ENCODE results near the gene ATOH7. TPM values are rescaled to one million over a fixed set of nuclear protein-coding genes. Genes with fewer than 3 reads are reported as not detected.

Gene ATOH7
- total and polyA plus RNA-seq, 2 donors (not counting 1 experiment from before 2014, with no cell fraction given), result not detected

- no peaks in the 10 kb centered on the region for H3K79me2 ChIP-seq (ENCODE audit: control insufficient read depth, insufficient read depth, low read length)
- DNase-seq (no peak), ATAC-seq (ENCODE audit: low read depth) (no peak)
- H3K27ac ChIP-seq (ENCODE audit: low read length in 2 of 2), result no peak overlapping the region
- H3K36me3 ChIP-seq (replicated peaks in 1 of 2; ENCODE audit: control extremely low read depth in 1 of 2, control insufficient read depth in 1 of 2, extremely low read depth in 1 of 2, insufficient read depth in 2 of 2, low read length in 1 of 2), result no peaks in the 10 kb centered on the region
- H3K4me3 ChIP-seq (ENCODE audit: control extremely low read depth in 1 of 5, extremely low read depth in 1 of 5, insufficient read depth in 1 of 5, low read depth in 2 of 5, low read length in 4 of 5), result no peak overlapping the region
- ChIA-PET POLR2A (no interaction called here), CTCF (no interaction called here)
- H3K4me2 ChIP-seq (replicated peaks; ENCODE audit: low read depth, low read length, poor library complexity, severe bottlenecking), result no peak overlapping the region
- no peaks in the 10 kb centered on the region for H3K4me1 Mint-ChIP-seq
- peaks cover 8% of the 10 kb centered on the region for H3K9me3 Mint-ChIP-seq (ENCODE audit: insufficient read depth)
- no peaks in the 10 kb centered on the region for H3K27me3 Mint-ChIP-seq
- no peaks in the 10 kb centered on the region for H4K20me1 ChIP-seq (ENCODE audit: control insufficient read depth, insufficient read depth, low read length, poor library complexity, severe bottlenecking)
- no peak for TF ChIP-seq EZH2 (IDR thresholded peaks at IDR 0.05; ENCODE audit: borderline replicate concordance, insufficient read depth, low read depth, low read length, poor library complexity, severe bottlenecking)
- TF ChIP-seq CTCF (IDR thresholded peaks at IDR 0.05), result no peak
- H3K9ac ChIP-seq (ENCODE audit: low read length), result no peak overlapping the region
- no peak overlapping the region for H3K4me3 Mint-ChIP-seq
- H3K4me1 ChIP-seq (ENCODE audit: control insufficient read depth in 2 of 2, insufficient read depth in 2 of 2, low read length in 2 of 2), result no peaks in the 10 kb centered on the region
- H3K9me3 ChIP-seq (ENCODE audit: control extremely low read depth in 1 of 3, control insufficient read depth in 2 of 3, insufficient read depth in 1 of 3, low read length in 2 of 3), result peaks cover 5 to 17% (median 9%) of the 10 kb centered on the region in 3 donors
- no peaks in the 10 kb centered on the region for H3K27me3 ChIP-seq (replicated peaks in 1 of 4; ENCODE audit: control extremely low read depth in 1 of 4, control insufficient read depth in 3 of 4, insufficient read depth in 4 of 4, low read length in 3 of 4)
- no peak overlapping the region for H2AFZ ChIP-seq (ENCODE audit: insufficient read depth, low read depth, low read length, poor library complexity, severe bottlenecking)
- intact Hi-C loops (cut with micrococcal nuclease), result no loop called here
- no peak overlapping the region for H3K27ac Mint-ChIP-seq
Observed at GRCh38 chr10:68276224-68276623, 44.3 kb upstream of the ATOH7 start.

- Mint-ChIP-seq H3K27me3 (no peaks in the 10 kb centered on the region), H3K9me3 (ENCODE audit: insufficient read depth) (peaks cover 8% of the 10 kb centered on the region), H3K4me3 (no peak overlapping the region), H3K4me1 (no peaks in the 10 kb centered on the region), H3K27ac (no peak overlapping the region)
- H3K4me1 ChIP-seq (ENCODE audit: control insufficient read depth in 2 of 2, insufficient read depth in 2 of 2, low read length in 2 of 2), result no peaks in the 10 kb centered on the region
- ChIA-PET CTCF (no interaction called here), POLR2A (no interaction called here)
- no peaks in the 10 kb centered on the region for H3K79me2 ChIP-seq (ENCODE audit: control insufficient read depth, insufficient read depth, low read length)
- H4K20me1 ChIP-seq (ENCODE audit: control insufficient read depth, insufficient read depth, low read length, poor library complexity, severe bottlenecking), result no peaks in the 10 kb centered on the region
- H3K27ac ChIP-seq (ENCODE audit: low read length in 2 of 2), result no peak overlapping the region
- no peaks in the 10 kb centered on the region for H3K36me3 ChIP-seq (replicated peaks in 1 of 2; ENCODE audit: control extremely low read depth in 1 of 2, control insufficient read depth in 1 of 2, extremely low read depth in 1 of 2, insufficient read depth in 2 of 2, low read length in 1 of 2)
- TF ChIP-seq CTCF (IDR thresholded peaks at IDR 0.05) (no peak), EZH2 (IDR thresholded peaks at IDR 0.05; ENCODE audit: borderline replicate concordance, insufficient read depth, low read depth, low read length, poor library complexity, severe bottlenecking) (no peak)
- intact Hi-C loops (cut with micrococcal nuclease), result no loop called here
- 100% methylated on average over 1 of the region's 2 CpGs for WGBS (ENCODE audit: insufficient coverage)
- H3K27me3 ChIP-seq (replicated peaks in 1 of 4; ENCODE audit: control extremely low read depth in 1 of 4, control insufficient read depth in 3 of 4, insufficient read depth in 4 of 4, low read length in 3 of 4), result no peaks in the 10 kb centered on the region
- no peak overlapping the region for H2AFZ ChIP-seq (ENCODE audit: insufficient read depth, low read depth, low read length, poor library complexity, severe bottlenecking)
- ATAC-seq (ENCODE audit: low read depth) (no peak), DNase-seq (no peak)
- no peak overlapping the region for H3K4me2 ChIP-seq (replicated peaks; ENCODE audit: low read depth, low read length, poor library complexity, severe bottlenecking)
- H3K9ac ChIP-seq (ENCODE audit: low read length), result no peak overlapping the region
- H3K4me3 ChIP-seq (ENCODE audit: control extremely low read depth in 1 of 5, extremely low read depth in 1 of 5, insufficient read depth in 1 of 5, low read depth in 2 of 5, low read length in 4 of 5), result no peak overlapping the region
- H3K9me3 ChIP-seq (ENCODE audit: control extremely low read depth in 1 of 3, control insufficient read depth in 2 of 3, insufficient read depth in 1 of 3, low read length in 2 of 3), result peaks cover 5 to 17% (median 9%) of the 10 kb centered on the region in 3 donors
Observed at GRCh38 chr10:68275600-68276126, 43.8 kb upstream of the ATOH7 start.
